ENCODE data around the gene UBAC1.

GRCh38 chr9:135887021-135887507 lies 74.1 kb downstream of the UBAC1 start:
- TF ChIP-seq SNAI2 (CRISPR knock-in tag; IDR thresholded peaks at IDR 0.05) (no peak), CREB5 (CRISPR knock-in tag; IDR thresholded peaks at IDR 0.05; ENCODE audit: low read depth) (no peak), ZFP30 (CRISPR knock-in tag; IDR thresholded peaks at IDR 0.05) (no peak)

Data from SK-N-SH treated with all-trans-retinoic acid at 6 μM for 48 hours (cell line).